HG02852 (cell line): Measurements from ENCODE around the gene SLC35C1.

Experiments
- ATAC-seq: cut with Tn5 transposase; IDR thresholded peaks from one replicate; pipeline ENCODE4 v1.9.1; 2021; ENCODE audit warnings: mild to moderate bottlenecking, moderate library complexity; ENCODE audit not compliant: unreplicated experiment

SLC35C1 gene

GRCh38 chr11:45804761-45805304 is at the start of gene SLC35C1:
TSS of gene SLC35C1 (plus strand) at chr11:45805149. CDS start at chr11:45805802, 653 bp downstream.
- ATAC-seq, result peak; percentile 94

GRCh38 chr11:45755281-45755859 is 49.6 kb upstream of the SLC35C1 start:
- ATAC-seq, result no peak

- ATAC-seq, result no peak
Observed at GRCh38 chr11:45756384-45757010, 48.5 kb upstream of the SLC35C1 start.

GRCh38 chr11:45757672-45758071 is 47.3 kb upstream of the SLC35C1 start:
- no peak for ATAC-seq

- no peak for ATAC-seq
Observed at GRCh38 chr11:45761659-45762058, 43.3 kb upstream of the SLC35C1 start.

GRCh38 chr11:45765107-45765668 is 39.8 kb upstream of the SLC35C1 start:
- no peak for ATAC-seq

- no peak for ATAC-seq
Observed at GRCh38 chr11:45765836-45766235, 39.1 kb upstream of the SLC35C1 start.

- no peak for ATAC-seq
Observed at GRCh38 chr11:45766469-45766868, 38.5 kb upstream of the SLC35C1 start.

GRCh38 chr11:45768486-45768885 is 36.5 kb upstream of the SLC35C1 start:
- ATAC-seq, result no peak

- no peak for ATAC-seq
Observed at GRCh38 chr11:45769960-45770359, 35.0 kb upstream of the SLC35C1 start.

GRCh38 chr11:45771193-45771565 is 33.8 kb upstream of the SLC35C1 start:
- ATAC-seq, result peak; percentile 43

- ATAC-seq, result peak; percentile 91
Observed at GRCh38 chr11:45771566-45772448, 33.1 kb upstream of the SLC35C1 start.

- no peak for ATAC-seq
Observed at GRCh38 chr11:45772449-45772774, 32.5 kb upstream of the SLC35C1 start.

GRCh38 chr11:45772986-45773785 is 31.8 kb upstream of the SLC35C1 start:
- no peak for ATAC-seq

- ATAC-seq, result no peak
Observed at GRCh38 chr11:45773786-45774655, 30.9 kb upstream of the SLC35C1 start.

- ATAC-seq, result no peak
Observed at GRCh38 chr11:45774786-45775185, 30.2 kb upstream of the SLC35C1 start.

- no peak for ATAC-seq
Observed at GRCh38 chr11:45777127-45777969, 27.6 kb upstream of the SLC35C1 start.

GRCh38 chr11:45778341-45778740 is 26.6 kb upstream of the SLC35C1 start:
- no peak for ATAC-seq

- ATAC-seq, result no peak
Observed at GRCh38 chr11:45779602-45780001, 25.3 kb upstream of the SLC35C1 start.
